ENCODE data around the gene CACNA1G. TPM values are rescaled to one million over a fixed set of nuclear protein-coding genes. Genes with fewer than 3 reads are reported as not detected.
A peak's percentile ranks its signal among the peaks of the same experiment; 100 is the strongest.

The CACNA1G gene
- total RNA-seq, 1 experiment from 2014 or later: 6.7 TPM

GRCh38 chr17:50590946-50591737, 30.6 kb downstream of the CACNA1G start:
- POLR2A ChIA-PET: no interaction called here

GRCh38 chr17:50593321-50593720, 32.8 kb downstream of the CACNA1G start:
- Mint-ChIP-seq H3K9me3 (no peaks in the 10 kb centered on the region), H3K36me3 (no peaks in the 10 kb centered on the region), H3K27me3 (ENCODE audit: low read depth) (no peaks in the 10 kb centered on the region), H3K4me1 (peaks cover 9% of the 10 kb centered on the region), H3K27ac (no peak overlapping the region), H3K4me3 (no peak overlapping the region)
- POLR2A ChIA-PET: no interaction called here
- ATAC-seq (peak; percentile 32), DNase-seq (ENCODE audit: low spot score) (peak; percentile 64)
- CTCF ChIA-PET: interaction anchor here (0.5 to 2.0 kb wide), 10 partner anchors 10 to 112 kb away, joined by 3 to 17 read pairs (median 4); partner anchors contain the start of gene CACNA1G
- TF ChIP-seq CREM (CRISPR knock-in tag; IDR thresholded peaks at IDR 0.05): no peak
- no peak for TF ChIP-seq PREB (CRISPR knock-in tag; IDR thresholded peaks at IDR 0.05; ENCODE audit: borderline replicate concordance)
- no peak for TF ChIP-seq CBFB (CRISPR knock-in tag; IDR thresholded peaks at IDR 0.05; ENCODE audit: low read depth)
- TF ChIP-seq IRF1 (CRISPR knock-in tag; IDR thresholded peaks at IDR 0.05): no peak
- TF ChIP-seq SOX15 (CRISPR knock-in tag; IDR thresholded peaks at IDR 0.05): no peak
- no peak for TF ChIP-seq ETV6 (CRISPR knock-in tag; IDR thresholded peaks at IDR 0.05)
- TF ChIP-seq, protein P1, sequence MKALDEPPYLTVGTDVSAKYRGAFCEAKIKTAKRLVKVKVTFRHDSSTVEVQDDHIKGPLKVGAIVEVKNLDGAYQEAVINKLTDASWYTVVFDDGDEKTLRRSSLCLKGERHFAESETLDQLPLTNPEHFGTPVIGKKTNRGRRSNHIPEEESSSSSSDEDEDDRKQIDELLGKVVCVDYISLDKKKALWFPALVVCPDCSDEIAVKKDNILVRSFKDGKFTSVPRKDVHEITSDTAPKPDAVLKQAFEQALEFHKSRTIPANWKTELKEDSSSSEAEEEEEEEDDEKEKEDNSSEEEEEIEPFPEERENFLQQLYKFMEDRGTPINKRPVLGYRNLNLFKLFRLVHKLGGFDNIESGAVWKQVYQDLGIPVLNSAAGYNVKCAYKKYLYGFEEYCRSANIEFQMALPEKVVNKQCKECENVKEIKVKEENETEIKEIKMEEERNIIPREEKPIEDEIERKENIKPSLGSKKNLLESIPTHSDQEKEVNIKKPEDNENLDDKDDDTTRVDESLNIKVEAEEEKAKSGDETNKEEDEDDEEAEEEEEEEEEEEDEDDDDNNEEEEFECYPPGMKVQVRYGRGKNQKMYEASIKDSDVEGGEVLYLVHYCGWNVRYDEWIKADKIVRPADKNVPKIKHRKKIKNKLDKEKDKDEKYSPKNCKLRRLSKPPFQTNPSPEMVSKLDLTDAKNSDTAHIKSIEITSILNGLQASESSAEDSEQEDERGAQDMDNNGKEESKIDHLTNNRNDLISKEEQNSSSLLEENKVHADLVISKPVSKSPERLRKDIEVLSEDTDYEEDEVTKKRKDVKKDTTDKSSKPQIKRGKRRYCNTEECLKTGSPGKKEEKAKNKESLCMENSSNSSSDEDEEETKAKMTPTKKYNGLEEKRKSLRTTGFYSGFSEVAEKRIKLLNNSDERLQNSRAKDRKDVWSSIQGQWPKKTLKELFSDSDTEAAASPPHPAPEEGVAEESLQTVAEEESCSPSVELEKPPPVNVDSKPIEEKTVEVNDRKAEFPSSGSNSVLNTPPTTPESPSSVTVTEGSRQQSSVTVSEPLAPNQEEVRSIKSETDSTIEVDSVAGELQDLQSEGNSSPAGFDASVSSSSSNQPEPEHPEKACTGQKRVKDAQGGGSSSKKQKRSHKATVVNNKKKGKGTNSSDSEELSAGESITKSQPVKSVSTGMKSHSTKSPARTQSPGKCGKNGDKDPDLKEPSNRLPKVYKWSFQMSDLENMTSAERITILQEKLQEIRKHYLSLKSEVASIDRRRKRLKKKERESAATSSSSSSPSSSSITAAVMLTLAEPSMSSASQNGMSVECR (CRISPR knock-in tag; IDR thresholded peaks at IDR 0.05; ENCODE audit: borderline replicate concordance): no peak
- TF ChIP-seq, protein P2, sequence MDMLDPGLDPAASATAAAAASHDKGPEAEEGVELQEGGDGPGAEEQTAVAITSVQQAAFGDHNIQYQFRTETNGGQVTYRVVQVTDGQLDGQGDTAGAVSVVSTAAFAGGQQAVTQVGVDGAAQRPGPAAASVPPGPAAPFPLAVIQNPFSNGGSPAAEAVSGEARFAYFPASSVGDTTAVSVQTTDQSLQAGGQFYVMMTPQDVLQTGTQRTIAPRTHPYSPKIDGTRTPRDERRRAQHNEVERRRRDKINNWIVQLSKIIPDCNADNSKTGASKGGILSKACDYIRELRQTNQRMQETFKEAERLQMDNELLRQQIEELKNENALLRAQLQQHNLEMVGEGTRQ (CRISPR knock-in tag; IDR thresholded peaks at IDR 0.05): no peak
- TF ChIP-seq ATF3 (CRISPR knock-in tag; conservative IDR thresholded peaks at IDR 0.05): no peak
- TF ChIP-seq GABPB1 (CRISPR knock-in tag; IDR thresholded peaks at IDR 0.05): no peak
- no peak for TF ChIP-seq SP1 (CRISPR knock-in tag; conservative IDR thresholded peaks at IDR 0.05)
- TF ChIP-seq GTF2I (CRISPR knock-in tag; conservative IDR thresholded peaks at IDR 0.05): no peak

More at GRCh38 chr17:50590946-50591737, 30.6 kb downstream of the CACNA1G start:
- H3K9me3 Mint-ChIP-seq: no peaks in the 10 kb centered on the region
- no peaks in the 10 kb centered on the region for H3K27me3 Mint-ChIP-seq (ENCODE audit: low read depth)
- H3K36me3 Mint-ChIP-seq: no peaks in the 10 kb centered on the region
- peaks cover 17% of the 10 kb centered on the region for H3K4me1 Mint-ChIP-seq
- TF ChIP-seq ELF4 (CRISPR knock-in tag; IDR thresholded peaks at IDR 0.05; ENCODE audit: low read depth) (no peak), JUN (CRISPR knock-in tag; IDR thresholded peaks at IDR 0.05) (no peak), ZNF317 (CRISPR knock-in tag; IDR thresholded peaks at IDR 0.05; ENCODE audit: borderline replicate concordance, low read depth) (no peak), E2F5 (CRISPR knock-in tag; IDR thresholded peaks at IDR 0.05) (no peak), CREB1 (CRISPR knock-in tag; IDR thresholded peaks at IDR 0.05) (no peak), ETV6 (CRISPR knock-in tag; IDR thresholded peaks at IDR 0.05) (no peak), TEAD4 (CRISPR knock-in tag; IDR thresholded peaks at IDR 0.05) (no peak)
- TF ChIP-seq, protein P3, sequence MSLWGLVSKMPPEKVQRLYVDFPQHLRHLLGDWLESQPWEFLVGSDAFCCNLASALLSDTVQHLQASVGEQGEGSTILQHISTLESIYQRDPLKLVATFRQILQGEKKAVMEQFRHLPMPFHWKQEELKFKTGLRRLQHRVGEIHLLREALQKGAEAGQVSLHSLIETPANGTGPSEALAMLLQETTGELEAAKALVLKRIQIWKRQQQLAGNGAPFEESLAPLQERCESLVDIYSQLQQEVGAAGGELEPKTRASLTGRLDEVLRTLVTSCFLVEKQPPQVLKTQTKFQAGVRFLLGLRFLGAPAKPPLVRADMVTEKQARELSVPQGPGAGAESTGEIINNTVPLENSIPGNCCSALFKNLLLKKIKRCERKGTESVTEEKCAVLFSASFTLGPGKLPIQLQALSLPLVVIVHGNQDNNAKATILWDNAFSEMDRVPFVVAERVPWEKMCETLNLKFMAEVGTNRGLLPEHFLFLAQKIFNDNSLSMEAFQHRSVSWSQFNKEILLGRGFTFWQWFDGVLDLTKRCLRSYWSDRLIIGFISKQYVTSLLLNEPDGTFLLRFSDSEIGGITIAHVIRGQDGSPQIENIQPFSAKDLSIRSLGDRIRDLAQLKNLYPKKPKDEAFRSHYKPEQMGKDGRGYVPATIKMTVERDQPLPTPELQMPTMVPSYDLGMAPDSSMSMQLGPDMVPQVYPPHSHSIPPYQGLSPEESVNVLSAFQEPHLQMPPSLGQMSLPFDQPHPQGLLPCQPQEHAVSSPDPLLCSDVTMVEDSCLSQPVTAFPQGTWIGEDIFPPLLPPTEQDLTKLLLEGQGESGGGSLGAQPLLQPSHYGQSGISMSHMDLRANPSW (CRISPR knock-in tag; conservative IDR thresholded peaks at IDR 0.05; ENCODE audit: low read depth): no peak
- TF ChIP-seq, protein P4, sequence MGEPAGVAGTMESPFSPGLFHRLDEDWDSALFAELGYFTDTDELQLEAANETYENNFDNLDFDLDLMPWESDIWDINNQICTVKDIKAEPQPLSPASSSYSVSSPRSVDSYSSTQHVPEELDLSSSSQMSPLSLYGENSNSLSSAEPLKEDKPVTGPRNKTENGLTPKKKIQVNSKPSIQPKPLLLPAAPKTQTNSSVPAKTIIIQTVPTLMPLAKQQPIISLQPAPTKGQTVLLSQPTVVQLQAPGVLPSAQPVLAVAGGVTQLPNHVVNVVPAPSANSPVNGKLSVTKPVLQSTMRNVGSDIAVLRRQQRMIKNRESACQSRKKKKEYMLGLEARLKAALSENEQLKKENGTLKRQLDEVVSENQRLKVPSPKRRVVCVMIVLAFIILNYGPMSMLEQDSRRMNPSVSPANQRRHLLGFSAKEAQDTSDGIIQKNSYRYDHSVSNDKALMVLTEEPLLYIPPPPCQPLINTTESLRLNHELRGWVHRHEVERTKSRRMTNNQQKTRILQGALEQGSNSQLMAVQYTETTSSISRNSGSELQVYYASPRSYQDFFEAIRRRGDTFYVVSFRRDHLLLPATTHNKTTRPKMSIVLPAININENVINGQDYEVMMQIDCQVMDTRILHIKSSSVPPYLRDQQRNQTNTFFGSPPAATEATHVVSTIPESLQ (CRISPR knock-in tag; IDR thresholded peaks at IDR 0.05): no peak
- ATAC-seq (no peak), DNase-seq (ENCODE audit: low spot score) (no peak)
- no peak overlapping the region for H3K27ac Mint-ChIP-seq
- CTCF ChIA-PET: no interaction called here
- H3K4me3 Mint-ChIP-seq: no peak overlapping the region
